HK-2 (cell line): ENCODE results near the gene SLX4.
A peak's percentile ranks its signal among the peaks of the same experiment; 100 is the strongest.
"Not testable (repeated sequence)": the region's sequence is repeated elsewhere in the genome, so short reads cannot be mapped to it uniquely, and the experiment has no call there.

Experiments used
- DNase-seq: peaks from one replicate; pipeline ENCODE4 v3.0.0-alpha.2; 2018; ENCODE audit not compliant: unreplicated experiment

The SLX4 gene, protein sequence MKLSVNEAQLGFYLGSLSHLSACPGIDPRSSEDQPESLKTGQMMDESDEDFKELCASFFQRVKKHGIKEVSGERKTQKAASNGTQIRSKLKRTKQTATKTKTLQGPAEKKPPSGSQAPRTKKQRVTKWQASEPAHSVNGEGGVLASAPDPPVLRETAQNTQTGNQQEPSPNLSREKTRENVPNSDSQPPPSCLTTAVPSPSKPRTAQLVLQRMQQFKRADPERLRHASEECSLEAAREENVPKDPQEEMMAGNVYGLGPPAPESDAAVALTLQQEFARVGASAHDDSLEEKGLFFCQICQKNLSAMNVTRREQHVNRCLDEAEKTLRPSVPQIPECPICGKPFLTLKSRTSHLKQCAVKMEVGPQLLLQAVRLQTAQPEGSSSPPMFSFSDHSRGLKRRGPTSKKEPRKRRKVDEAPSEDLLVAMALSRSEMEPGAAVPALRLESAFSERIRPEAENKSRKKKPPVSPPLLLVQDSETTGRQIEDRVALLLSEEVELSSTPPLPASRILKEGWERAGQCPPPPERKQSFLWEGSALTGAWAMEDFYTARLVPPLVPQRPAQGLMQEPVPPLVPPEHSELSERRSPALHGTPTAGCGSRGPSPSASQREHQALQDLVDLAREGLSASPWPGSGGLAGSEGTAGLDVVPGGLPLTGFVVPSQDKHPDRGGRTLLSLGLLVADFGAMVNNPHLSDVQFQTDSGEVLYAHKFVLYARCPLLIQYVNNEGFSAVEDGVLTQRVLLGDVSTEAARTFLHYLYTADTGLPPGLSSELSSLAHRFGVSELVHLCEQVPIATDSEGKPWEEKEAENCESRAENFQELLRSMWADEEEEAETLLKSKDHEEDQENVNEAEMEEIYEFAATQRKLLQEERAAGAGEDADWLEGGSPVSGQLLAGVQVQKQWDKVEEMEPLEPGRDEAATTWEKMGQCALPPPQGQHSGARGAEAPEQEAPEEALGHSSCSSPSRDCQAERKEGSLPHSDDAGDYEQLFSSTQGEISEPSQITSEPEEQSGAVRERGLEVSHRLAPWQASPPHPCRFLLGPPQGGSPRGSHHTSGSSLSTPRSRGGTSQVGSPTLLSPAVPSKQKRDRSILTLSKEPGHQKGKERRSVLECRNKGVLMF (N-terminal part only)

DNA sequence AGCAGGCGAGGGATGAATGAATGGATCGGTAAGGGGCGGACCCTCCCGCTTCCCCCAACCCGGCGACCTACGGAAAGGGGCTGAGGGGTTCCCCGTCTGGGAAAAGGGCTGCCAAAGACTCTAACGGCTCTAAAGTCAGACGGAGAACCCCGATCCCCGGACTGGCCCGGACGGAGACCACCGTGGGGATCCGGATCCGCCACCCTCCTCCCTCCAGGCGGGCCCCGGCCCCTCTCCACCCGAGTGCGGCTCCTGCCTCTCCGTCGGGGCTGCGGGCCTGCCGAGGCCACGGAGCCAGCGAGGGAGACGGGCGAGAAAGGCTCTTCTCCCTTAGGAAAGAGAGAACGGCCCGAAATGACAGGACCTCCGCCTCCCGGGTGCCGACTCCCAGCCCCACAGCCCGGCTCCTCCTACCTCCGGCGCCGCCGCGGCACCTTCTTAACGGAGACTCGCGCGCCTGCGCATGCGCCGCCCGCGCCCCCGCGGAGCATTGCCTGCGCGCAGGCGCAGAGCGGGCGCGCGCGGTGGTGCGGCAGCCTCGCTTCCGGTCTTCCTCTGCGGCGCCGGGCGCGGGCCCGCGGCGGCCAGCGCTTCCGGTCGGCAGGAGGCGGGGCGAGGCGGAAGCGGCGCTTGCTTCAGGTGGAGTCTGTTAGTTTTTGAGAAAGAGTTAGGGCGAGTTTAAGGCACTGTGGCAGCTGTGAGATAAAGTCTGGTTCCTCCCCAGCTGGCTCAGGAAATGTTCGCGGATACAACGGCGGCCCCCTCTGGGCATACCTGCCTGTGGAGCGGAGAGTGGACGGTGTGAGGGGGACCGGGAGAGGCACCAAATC is at the start of gene SLX4:
Gene SLX4, minus strand, starts transcription at position 461 of the 830 bp plus-strand sequence. CDS start 2,642 bp downstream, outside the sequence.
- DNase-seq, result peak; percentile 85

DNA sequence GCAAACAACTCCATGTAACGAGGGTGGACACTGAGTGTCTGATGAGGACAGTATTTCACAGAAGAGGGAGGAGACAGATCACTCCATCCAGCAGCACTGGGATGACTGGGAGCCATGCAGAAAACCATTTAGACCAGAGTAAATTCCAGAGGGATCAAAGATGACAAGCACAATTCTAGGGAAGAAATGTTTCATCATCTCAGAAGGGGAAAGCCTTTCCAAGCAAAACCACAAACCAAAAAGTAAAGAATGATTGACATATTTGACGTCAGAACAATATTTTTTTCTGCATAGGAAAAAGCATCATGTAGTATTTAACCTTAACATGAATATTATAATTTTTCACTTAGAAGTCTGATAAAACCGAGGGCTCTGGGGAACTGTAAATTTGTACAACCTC is 47.8 kb upstream of the SLX4 start:
- DNase-seq, result no peak

DNA sequence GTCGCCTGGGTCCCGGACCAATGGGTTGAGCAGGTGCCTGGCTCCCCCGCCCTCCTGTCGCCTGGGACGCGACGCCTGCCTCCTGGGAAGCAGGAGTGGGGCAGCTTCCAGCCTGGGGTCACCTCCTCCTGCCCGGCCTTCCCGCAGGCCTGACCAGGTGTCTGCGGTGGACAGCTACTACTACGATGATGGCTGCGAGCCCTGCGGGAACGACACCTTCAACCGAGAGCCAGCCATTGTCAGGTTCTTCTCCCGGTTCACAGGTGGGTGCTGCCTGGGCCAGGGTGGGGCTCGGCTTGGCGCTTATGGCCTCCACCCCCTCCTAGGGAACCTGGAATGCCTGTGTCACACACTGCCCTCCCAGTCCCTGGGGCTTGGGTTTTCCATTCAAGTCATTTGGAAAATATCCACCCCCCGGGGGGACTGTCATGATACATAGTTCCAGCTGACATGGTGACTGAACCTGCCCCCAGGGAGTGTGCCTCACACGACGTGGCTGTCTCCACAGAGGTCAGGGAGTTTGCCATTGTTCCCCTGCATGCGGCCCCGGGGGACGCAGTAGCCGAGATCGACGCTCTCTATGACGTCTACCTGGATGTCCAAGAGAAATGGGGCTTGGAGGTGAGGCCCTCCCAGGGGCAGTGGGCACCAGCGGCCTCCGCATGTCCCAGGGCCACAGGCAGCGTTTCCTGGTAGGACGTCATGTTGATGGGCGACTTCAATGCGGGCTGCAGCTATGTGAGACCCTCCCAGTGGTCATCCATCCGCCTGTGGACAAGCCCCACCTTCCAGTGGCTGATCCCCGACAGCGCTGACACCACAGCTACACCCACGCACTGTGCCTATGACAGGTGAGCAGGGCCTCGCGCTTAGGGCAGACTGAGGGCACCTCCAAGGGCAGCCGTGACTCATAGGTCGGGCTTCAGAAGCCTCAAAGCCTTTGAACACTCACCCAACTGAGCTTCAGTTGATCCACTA is 45.4 kb upstream of the SLX4 start:
- no peak for DNase-seq

DNA sequence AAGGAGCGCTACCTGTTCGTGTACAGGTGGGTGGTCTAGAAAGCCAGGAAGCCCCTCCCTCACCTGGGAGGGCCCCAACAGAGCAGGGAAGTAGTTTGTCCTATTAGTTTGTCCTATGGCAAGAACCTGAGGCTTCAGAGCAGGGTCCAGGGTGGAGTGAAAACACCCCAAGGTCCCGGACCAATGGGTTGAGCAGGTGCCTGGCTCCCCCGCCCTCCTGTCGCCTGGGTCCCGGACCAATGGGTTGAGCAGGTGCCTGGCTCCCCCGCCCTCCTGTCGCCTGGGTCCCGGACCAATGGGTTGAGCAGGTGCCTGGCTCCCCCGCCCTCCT is 44.7 kb upstream of the SLX4 start:
- DNase-seq, result not testable (repeated sequence)

DNA sequence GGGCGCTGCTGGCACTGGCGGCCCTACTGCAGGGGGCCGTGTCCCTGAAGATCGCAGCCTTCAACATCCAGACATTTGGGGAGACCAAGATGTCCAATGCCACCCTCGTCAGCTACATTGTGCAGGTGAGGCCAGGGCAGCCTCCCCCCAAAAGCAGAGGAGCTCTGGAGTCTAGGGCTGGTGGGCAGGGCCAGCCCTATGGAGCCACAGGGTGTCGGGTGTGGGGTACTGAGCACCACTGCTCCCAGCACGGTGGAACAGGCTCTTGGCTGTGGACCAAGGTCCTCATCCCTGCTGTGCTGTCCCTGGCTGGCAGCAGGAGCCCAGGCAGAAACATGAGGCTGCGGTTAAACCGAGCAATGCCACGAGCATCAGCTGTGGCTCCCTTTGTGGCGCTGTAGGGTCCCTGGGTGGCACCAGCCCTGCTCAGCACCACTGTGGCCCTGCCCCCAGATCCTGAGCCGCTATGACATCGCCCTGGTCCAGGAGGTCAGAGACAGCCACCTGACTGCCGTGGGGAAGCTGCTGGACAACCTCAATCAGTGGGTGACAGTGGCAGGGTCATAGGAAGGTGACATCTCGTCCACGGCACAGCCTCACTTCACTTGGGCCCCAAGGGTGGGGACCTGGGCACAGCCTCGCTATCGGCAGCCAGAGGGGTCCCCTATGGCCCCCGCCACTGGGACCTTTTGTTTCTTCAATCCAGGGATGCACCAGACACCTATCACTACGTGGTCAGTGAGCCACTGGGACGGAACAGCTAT is 44.2 kb upstream of the SLX4 start:
- DNase-seq, result no peak

DNA sequence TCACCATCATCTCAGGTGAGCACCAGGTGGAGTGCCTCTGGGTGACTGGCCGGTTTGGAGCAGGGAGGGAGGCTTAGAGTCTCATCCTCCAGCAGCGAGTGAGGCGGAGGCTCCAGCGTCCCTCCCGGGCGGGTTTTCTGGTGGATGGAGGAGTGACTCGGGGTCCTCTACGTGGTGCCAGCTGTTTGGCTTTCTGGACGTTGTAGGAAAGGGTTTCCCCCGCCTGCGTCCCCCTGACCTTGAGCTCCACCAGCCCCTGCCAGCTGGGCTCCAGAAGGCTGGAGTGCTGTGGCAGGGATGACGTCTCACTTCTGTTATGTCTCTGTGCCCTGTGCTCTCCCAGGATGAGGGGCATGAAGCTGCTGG is 43.6 kb upstream of the SLX4 start:
- DNase-seq, result no peak

DNA sequence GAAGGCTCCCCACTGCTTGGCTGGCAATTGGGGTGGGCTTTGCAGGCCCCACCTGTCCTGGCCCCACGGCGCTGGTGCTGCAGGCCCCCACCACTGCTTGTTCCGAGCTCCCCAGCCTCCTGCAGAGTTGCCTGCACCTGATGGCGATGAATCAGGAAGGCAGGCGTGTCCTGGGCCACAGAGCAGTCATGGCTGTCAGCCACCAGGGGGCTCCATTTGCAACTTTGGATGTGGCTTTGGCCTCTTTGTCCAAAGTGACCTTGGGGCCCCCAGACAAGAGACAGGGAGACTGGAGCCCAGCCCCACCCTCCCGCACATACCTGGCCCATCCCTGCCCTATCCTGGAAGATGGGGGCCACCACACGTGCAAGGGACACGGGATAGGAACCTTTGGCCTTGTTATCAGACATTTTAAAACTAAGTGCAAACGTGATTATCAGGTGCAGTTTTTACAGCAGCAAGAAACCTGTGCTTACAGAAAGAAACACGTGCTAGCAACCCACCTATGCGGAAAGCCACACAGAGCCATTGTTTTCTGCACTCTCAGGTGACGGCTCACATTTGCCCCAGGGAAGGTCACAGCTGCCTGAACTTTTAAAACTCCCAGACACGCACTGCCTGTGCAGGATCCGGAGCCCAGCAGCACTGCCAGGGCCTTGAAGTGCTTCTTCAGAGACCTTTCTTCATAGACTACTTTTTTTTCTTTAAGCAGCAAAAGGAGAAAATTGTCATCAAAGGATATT is 43.0 kb upstream of the SLX4 start, which contains the start of gene DNASE1:
Gene DNASE1, plus strand, starts transcription at position 443 of the 743 bp plus-strand sequence. CDS start 683 bp downstream, outside the sequence.
- DNase-seq, result peak; percentile 55

DNA sequence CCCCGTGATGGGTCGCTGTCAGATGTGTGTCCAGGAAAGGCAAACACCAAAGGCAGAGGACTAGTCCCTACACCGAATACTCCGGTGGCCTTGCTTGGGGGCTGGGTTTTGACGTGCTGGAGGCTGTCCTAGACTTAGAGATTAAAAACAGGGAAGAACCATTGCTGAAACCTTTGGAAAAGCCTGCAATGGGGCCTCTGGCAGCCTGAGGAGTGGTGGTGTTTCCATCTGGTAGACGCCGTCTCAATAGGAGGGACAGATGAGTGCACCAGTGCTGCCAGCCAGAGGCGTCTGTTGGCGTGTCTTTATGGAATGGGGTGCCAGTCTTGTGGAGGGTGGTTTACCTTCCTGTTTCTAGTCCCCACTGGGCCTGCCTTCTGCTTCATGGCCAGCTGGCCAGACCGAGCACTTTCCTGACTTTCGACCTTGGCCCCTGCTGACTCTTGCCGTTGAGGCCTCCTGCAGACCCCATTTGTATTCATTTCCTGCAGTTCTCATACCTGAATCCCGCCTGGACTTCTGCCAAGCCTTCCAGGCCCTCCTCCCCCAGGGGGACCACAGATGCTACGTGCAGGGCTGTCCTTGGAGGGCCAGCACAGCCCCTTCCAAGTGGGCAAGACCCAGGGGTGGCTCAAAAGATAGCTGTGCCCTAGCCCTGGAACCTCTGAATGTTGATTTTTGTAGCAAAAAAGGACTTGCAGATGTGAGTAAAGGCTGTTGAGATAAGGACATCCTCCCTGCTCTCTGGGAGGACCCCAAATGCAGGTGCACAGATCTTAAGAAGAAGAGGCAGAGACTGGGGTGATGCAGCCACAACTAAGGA is 41.2 kb upstream of the SLX4 start:
- DNase-seq, result no peak

DNA sequence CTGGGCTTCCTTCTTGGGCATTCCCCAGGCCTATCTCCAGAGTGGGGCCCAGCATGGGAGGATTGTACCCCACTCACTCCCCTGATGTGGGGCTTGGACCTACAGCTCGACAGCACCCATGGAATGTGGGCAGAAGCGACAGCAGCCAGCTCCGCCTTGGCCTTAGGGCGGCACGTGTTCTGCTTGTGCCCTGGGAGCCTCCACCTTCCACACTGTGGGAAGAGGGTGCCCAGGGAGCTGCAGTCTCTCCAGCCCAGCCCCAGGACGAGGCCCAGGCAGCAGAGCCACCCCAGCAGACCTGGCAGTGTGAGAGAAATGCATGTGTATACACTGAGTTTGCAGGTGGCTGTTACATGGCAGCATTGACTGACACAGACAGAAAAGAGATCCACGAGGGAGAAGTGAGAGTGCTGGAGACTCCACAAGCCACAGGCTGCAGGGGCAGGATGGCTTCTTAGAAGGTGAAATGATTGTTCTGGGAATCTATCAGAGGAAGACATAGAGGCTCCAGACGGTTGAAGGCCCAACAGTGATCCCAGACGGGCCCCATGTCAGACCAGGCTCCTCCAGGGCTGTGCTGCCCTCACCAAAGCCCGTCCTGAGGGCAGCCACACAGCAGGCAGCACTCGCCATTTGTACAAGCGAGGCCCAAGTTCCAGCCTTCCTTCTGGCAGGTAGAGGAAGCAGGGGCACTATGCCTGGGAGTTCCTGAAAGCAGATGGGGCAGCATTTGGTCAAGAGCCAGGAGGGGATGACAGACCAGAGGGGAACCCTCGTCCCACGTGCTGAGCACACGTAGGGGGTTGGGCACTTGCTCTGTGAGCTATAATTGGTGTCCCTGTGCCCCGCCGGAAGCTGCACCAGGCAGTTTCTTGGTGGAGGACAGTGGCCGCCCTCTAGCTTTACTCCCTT is 40.3 kb upstream of the SLX4 start:
- no peak for DNase-seq

DNA sequence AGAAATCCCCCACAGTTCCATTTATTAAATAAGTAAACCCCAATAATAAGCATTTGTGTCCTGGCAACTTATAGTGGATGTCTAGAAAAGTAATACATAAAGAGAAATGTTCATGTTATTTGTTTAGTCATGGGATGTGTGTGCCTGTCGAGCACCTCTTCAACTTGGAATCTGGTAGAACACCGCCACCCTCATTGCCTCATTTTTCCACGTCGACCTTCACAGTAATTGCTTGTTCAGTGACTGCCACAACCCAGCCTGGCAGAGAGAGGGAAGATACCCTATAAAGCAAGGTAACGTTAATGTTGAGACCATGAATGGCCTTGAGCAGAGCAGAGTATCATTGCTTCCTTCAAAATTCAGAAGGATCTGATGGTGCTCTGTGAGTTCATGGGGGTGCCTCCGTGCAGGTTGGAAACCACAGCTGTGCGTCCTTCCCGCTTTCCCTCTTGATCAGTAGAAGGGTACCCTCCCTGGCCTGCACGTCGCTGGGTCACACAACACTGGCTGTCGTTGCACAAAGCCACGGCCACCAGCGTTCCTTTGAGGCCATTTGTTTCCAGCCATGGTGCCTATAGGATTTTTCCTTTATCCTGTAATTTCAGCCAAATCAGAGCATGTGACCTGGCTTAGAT is 39.3 kb upstream of the SLX4 start:
- DNase-seq, result no peak

DNA sequence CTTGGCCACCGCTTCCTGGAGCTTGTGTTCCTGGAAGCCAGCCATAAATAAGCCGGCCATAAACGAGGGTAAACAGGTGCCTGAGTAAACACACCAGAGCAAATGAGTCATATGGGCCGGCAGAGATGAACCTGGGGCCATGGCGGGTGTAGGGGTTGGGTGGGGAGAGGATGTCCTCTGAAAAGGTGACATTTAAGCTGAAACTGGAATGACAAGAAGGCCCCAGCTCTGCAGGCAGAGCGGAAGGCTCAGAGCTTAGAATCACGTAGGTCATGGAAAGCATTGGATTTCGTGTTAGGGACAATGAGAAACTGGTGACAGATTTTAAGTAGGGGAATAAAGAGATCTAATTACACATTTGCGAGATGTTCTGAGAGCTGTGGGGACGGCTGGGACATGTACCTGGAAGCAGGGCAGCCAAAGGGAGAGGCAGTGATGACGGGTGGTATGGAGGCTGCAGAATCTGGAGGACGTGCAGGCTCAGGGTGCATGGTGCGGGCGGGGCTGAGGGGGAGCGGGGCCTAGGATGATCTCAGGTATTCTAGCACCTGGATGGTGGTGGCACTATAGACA is 35.0 kb upstream of the SLX4 start:
- DNase-seq, result no peak

DNA sequence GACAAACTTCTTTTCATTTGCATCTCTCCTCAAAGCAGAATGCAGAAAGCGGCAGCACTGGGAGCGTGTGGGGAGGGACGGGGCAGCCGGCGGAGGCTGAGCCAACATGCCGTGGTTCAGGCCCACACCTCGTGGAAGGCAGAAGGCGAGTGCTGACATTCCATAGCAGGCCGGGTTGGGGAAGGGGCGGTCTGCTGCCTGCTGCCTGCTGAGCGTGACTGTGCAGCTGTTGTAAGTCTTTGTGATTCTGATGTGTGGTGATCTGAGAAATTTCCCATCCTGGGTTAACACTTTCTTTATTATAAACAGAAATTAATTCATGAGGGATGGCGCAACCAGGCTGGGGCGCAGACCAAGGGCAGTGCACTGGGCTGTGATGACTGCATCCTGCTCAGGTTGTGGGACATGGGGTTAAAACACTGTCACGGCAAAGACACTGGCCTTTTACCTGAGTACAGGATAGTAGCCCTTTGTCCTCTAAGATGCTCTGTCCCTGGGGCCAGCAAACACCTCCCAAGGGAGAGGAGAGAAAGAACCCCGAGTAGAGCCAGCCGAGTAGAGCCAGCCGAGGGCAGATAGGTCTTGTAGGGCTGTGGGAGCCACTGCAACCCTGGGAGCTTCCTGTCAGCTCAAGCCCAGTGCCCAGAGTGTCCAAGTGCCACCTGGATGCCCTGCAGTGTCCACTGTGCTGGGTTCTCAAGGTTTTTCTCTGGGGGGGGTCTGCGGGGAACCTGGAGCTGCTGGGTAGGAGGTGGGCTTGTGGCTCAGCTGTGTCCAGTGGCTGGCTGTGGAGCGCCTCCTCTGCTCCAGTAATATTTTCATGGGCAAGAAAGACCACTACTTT is 34.3 kb upstream of the SLX4 start:
- no peak for DNase-seq

DNA sequence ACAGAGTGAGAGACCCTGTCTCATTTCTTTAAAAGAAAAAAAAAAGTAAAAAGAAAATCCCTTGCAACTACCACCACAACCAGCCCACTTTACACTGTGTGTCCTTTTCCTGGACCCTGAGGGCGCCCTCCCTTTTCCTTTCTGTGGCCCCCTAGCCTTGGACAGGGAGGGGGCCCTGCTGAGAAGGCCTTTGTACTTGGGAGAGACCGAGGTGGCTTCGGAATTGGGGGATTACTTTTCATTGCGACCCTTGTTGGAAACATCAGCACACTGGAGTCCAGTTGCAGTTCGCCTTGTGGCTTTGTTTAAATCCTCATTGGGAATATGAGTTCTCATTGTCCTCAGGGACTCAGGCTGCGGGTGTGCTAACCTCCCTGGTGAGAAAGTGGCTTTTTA is 33.7 kb upstream of the SLX4 start:
- DNase-seq, result no peak

DNA sequence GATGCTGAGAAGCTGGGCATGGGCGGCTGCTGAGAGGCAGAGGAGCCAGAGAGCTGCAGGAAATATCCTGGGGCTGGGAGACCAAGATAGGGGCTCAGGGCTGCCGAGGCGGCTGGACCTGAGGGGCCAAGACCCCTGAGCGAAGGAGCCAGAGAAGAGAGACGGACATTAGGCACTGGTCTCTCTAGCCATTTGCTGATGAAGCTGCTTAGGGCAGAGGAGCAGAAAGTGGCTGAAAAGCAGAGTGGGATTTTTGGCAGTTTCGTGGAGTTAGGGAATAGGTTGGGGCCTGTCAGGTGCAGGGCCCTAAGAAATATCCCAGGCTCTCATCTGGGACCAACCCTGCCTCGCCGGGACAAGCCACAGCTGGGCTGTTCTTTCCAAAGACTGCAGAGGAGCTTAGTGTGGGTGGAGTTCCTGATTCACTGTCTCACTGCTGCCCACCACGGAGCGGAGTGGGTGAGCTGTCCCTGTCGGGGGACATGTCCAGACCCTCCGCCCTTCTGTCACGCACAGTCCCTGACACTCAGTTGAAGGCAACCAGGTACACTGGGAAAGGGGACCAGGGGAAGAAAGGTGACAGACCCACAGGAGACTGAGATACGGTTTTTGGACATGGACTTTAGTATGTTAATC is 31.8 kb upstream of the SLX4 start:
- no peak for DNase-seq
